Subcutaneous abdominal adipose tissue (tissue), 5 donors: ENCODE data around the gene OVOL1.
"Not testable (repeated sequence)": the region's sequence is repeated elsewhere in the genome, so short reads cannot be mapped to it uniquely, and the experiment has no call there.

Experiments used
- H3K27ac ChIP-seq: one replicate; pipeline ENCODE4 v1.7.0; 2013; ENCODE audit warnings: low read depth, mild to moderate bottlenecking, inconsistent platforms, low read length, moderate library complexity
- H3K27me3 ChIP-seq, 5 donors: one replicate each; pipeline ENCODE4 v1.7.0; 2013; ENCODE audit warnings: low read length in 5 of 5, inconsistent platforms in 1 of 5; ENCODE audit not compliant: control insufficient read depth in 5 of 5, insufficient read depth in 4 of 5
- H3K36me3 ChIP-seq, 5 donors: one replicate each; pipeline ENCODE4 v1.7.0; 2013; ENCODE audit warnings: low read length in 5 of 5; ENCODE audit not compliant: control insufficient read depth in 5 of 5, insufficient read depth in 5 of 5
- H3K4me1 ChIP-seq, 5 donors: one replicate each; pipeline ENCODE4 v1.7.0; 2013; ENCODE audit warnings: low read length in 5 of 5, mild to moderate bottlenecking in 3 of 5, moderate library complexity in 1 of 5; ENCODE audit not compliant: control insufficient read depth in 5 of 5, insufficient read depth in 5 of 5
- H3K4me3 ChIP-seq, 5 donors: one replicate each; pipeline ENCODE4 v1.7.0; 2013; ENCODE audit warnings: low read length in 5 of 5, low read depth in 1 of 5
- H3K9ac ChIP-seq, 5 donors: one replicate each; pipeline ENCODE4 v1.7.0; 2013; ENCODE audit warnings: low read length in 5 of 5, mild to moderate bottlenecking in 4 of 5, moderate library complexity in 3 of 5
- H3K9me3 ChIP-seq, 5 donors: one replicate each; pipeline ENCODE4 v1.7.0; 2013; ENCODE audit warnings: low read length in 5 of 5; ENCODE audit not compliant: control insufficient read depth in 5 of 5
- donor health status: healthy.
- donor health status: healthy.
- donor health status: healthy.
- donor health status: healthy.
- donor health status: healthy.

Gene OVOL1

GRCh38 chr11:65829459-65829858 lies 42.6 kb downstream of the OVOL1 start:
- H3K27ac ChIP-seq: no peak overlapping the region
- no peaks in the 10 kb centered on the region for H3K9me3 ChIP-seq
- H3K27me3 ChIP-seq: peaks cover 0 to 5% (median 0%) of the 10 kb centered on the region in 5 donors
- no peaks in the 10 kb centered on the region for H3K36me3 ChIP-seq
- no peak overlapping the region for H3K9ac ChIP-seq
- no peak overlapping the region for H3K4me3 ChIP-seq
- peaks cover 5 to 17% (median 16%) of the 10 kb centered on the region in 5 donors for H3K4me1 ChIP-seq

- H3K4me3 ChIP-seq, H3K27ac ChIP-seq, H3K9ac ChIP-seq, H3K36me3 ChIP-seq, H3K9me3 ChIP-seq, H3K27me3 ChIP-seq: not testable (repeated sequence)
- H3K4me1 ChIP-seq: peaks cover 5 to 18% (median 17%) of the 10 kb centered on the region in 5 donors
Measured at GRCh38 chr11:65832231-65832630, 45.4 kb downstream of the OVOL1 start.

DNA sequence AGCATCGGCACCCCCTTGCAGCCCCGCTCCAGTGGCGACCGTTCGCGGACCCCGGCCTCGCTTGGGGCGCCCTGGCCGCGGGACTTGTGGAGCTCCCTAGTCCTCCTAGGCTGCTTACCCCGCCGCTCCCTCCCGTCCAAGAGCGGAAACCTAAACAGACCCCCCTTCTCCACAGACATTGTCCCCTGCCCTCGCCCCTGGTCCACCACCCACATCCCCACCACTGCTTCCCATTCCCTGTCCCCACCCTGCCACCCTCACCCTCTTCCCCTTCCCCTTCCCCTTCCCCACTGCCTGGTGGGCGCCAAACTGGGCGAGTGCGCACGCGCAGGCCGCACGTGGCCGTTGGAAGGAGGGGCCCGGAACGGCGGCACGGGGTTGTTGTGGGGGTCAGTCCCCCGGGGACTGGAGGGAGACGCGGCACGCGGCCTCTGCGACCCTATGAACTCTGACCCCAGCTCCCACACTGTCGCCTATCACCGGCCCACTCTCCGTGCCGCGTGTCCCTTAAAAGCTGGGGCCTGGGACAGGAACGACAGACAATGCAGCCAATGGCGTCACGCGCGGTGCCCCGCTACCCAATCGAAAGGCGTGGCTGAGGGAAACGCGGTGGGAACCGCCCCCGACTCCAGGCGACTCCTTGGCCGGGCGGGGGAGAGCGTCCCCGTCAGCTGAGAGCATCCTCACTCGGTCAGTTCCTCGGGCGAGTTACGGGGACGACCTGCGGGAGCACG lies 46.6 kb downstream of the OVOL1 start, which contains the start of gene SNX32:
Gene SNX32, plus strand, starts transcription at position 667 of the 734 bp plus-strand sequence. CDS start 103 bp downstream, outside the sequence.
- H3K4me3 ChIP-seq: peak within 1 kb of the TSS; percentile 57 to 73 (median 69)
- peak within 1 kb of the TSS; percentile 37 for H3K27ac ChIP-seq
- H3K9ac ChIP-seq: peak within 1 kb of the TSS in 4 of 5 donors; percentile 25 to 75 (median 57)
- no peaks in the 10 kb centered on the region for H3K9me3 ChIP-seq
- H3K27me3 ChIP-seq: peaks cover 0 to 5% (median 0%) of the 10 kb centered on the region in 5 donors
- no peaks in the 10 kb centered on the region for H3K36me3 ChIP-seq
- peaks cover 5 to 18% (median 17%) of the 10 kb centered on the region in 5 donors for H3K4me1 ChIP-seq

DNA sequence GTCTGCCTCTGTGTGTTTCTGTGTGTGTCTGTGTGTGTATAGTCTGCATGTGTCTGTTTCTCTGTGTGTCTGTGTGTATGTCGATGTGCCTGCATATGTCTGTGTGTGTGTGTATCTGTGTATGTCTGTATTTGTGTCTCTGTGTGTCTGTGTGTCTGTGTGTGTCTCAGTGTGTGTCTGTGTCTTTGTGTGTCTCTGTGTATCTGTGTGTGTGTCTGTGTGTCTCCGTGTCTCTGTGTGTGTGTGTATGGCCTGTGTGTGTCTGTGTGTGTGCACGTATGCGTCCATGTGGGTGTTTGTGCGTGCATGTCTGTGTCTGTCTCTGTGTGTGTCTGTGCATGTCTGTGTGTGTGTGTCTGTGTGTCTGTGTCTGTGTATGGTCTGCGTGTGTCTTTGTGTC lies 47.3 kb downstream of the OVOL1 start:
- peak overlapping the region; percentile 51 to 73 (median 69) for H3K4me3 ChIP-seq
- no peaks in the 10 kb centered on the region for H3K9me3 ChIP-seq

GRCh38 chr11:65842144-65842543 lies 55.3 kb downstream of the OVOL1 start:
- Histone ChIP-seq H3K27ac (no peak overlapping the region), H3K4me1 (no peaks in the 10 kb centered on the region), H3K9ac (no peak overlapping the region), H3K4me3 (no peak overlapping the region), H3K36me3 (no peaks in the 10 kb centered on the region), H3K27me3 (no peaks in the 10 kb centered on the region), H3K9me3 (no peaks in the 10 kb centered on the region)

More for the DNA sequence above, 47.3 kb downstream of the OVOL1 start:
- H3K9ac ChIP-seq: peak overlapping the region in 2 of 5 donors; percentile 55 to 59
- H3K4me1 ChIP-seq: peaks cover 5 to 18% (median 17%) of the 10 kb centered on the region in 5 donors
- peaks cover 0 to 4% (median 0%) of the 10 kb centered on the region in 5 donors for H3K27me3 ChIP-seq
- H3K36me3 ChIP-seq: no peaks in the 10 kb centered on the region
- H3K27ac ChIP-seq: no peak overlapping the region

DNA sequence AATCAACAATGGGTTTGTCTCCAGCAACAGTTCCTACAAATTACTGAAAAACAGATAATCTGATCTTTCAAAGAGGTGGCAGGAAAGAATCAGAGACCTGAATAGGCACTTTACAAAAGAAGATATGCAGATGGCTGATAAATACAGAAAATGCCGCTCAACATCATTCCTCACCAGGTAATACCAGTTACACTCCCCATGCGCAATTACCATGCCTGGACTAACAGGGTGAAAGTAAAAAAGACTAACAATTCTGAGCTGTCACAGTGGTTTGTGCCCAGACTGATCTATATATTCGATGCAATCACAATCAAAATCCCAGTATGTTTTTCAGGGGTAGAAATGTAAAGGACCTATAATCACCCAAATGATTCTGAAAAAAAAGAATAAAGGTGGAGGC lies 56.9 kb downstream of the OVOL1 start:
- no peaks in the 10 kb centered on the region for H3K4me1 ChIP-seq
- no peak overlapping the region for H3K4me3 ChIP-seq
- H3K36me3 ChIP-seq: no peaks in the 10 kb centered on the region
- no peak overlapping the region for H3K27ac ChIP-seq
- H3K27me3 ChIP-seq: no peaks in the 10 kb centered on the region
- no peaks in the 10 kb centered on the region for H3K9me3 ChIP-seq
- H3K9ac ChIP-seq: no peak overlapping the region

GRCh38 chr11:65844231-65844872 lies 57.5 kb downstream of the OVOL1 start:
- Histone ChIP-seq H3K36me3 (no peaks in the 10 kb centered on the region), H3K9ac (no peak overlapping the region), H3K9me3 (no peaks in the 10 kb centered on the region), H3K4me3 (no peak overlapping the region), H3K27me3 (no peaks in the 10 kb centered on the region), H3K4me1 (no peaks in the 10 kb centered on the region), H3K27ac (no peak overlapping the region)
